HPDE6-E6E7 (cell line): ENCODE results near the gene PRKAG2.
A peak's percentile ranks its signal among the peaks of the same experiment; 100 is the strongest.
"Not testable (repeated sequence)": the region's sequence is repeated elsewhere in the genome, so short reads cannot be mapped to it uniquely, and the experiment has no call there.

Source experiments
- DNase-seq: peaks from one replicate; pipeline ENCODE4 v3.0.0; 2011; ENCODE audit warnings: missing footprints; ENCODE audit errors: extremely low spot score

The PRKAG2 gene

GRCh38 chr7:151764056-151764920, 112.6 kb downstream of the PRKAG2 start:
- no peak for DNase-seq

GRCh38 chr7:151763420-151763984, 113.4 kb downstream of the PRKAG2 start:
- DNase-seq = no peak

- DNase-seq = no peak
These were observed 114.2 kb downstream of the PRKAG2 start for GRCh38 chr7:151762583-151763245.

GRCh38 chr7:151761957-151762356, 115.0 kb downstream of the PRKAG2 start:
- no peak for DNase-seq

- no peak for DNase-seq
These were observed 115.7 kb downstream of the PRKAG2 start for GRCh38 chr7:151761231-151761630.

GRCh38 chr7:151759591-151760042, 117.3 kb downstream of the PRKAG2 start:
- peak; percentile 77 for DNase-seq

GRCh38 chr7:151758622-151759540, 118.0 kb downstream of the PRKAG2 start:
- no peak for DNase-seq

GRCh38 chr7:151757274-151757673, 119.6 kb downstream of the PRKAG2 start:
- DNase-seq = no peak

GRCh38 chr7:151756866-151757265, 120.0 kb downstream of the PRKAG2 start:
- DNase-seq = no peak

- peak; percentile 52 for DNase-seq
These were observed 120.7 kb downstream of the PRKAG2 start for GRCh38 chr7:151756076-151756731.

- DNase-seq = no peak
These were observed 121.6 kb downstream of the PRKAG2 start for GRCh38 chr7:151755131-151755801.

- DNase-seq = no peak
These were observed 122.2 kb downstream of the PRKAG2 start for GRCh38 chr7:151754688-151755130.

GRCh38 chr7:151754142-151754590, 122.7 kb downstream of the PRKAG2 start:
- DNase-seq = peak; percentile 95

- DNase-seq = no peak
These were observed 123.9 kb downstream of the PRKAG2 start for GRCh38 chr7:151752816-151753595.

GRCh38 chr7:151752037-151752436, 124.9 kb downstream of the PRKAG2 start:
- no peak for DNase-seq

GRCh38 chr7:151748733-151749132, 128.2 kb downstream of the PRKAG2 start:
- DNase-seq = no peak

- not testable (repeated sequence) for DNase-seq
These were observed 128.9 kb downstream of the PRKAG2 start for GRCh38 chr7:151748021-151748420.

- no peak for DNase-seq
These were observed 131.2 kb downstream of the PRKAG2 start for GRCh38 chr7:151745706-151746105.
